ENCODE measurements around the gene SMTNL2.

GRCh38 chr17:4569591-4569990 is 14.7 kb upstream of the SMTNL2 start:
- TF ChIP-seq POLR2A (IDR thresholded peaks at IDR 0.05) (no peak), CTCF (IDR thresholded peaks at IDR 0.05) (no peak)

Measured in right lobe of liver (tissue), 4 donors.